HCT116 (cell line): ENCODE results near the gene FILIP1. TPM values are rescaled to one million over a fixed set of nuclear protein-coding genes. Genes with fewer than 3 reads are reported as not detected.

Experiments
- ATAC-seq: fragments of 200-7000 bp; cut with Tn5 transposase; 2 replicates; pipeline ENCODE4 v1.9.1; 2020; ENCODE audit warnings: mild to moderate bottlenecking, moderate library complexity
- BruUV-seq: library from RNA; stranded (reverse); fragments of 400-500 nt; replicated peaks from 2 replicates; lab custom pipeline; 2021; lab: Mats Ljungman, UMichigan
- CTCF ChIA-PET: fragments of 300-600 bp; sonication (Branson Sonifier 250); formaldehyde crosslinking; loops from one replicate; lab custom pipeline; 2021; ENCODE audit warnings: antibody characterized with exemption; lab: Charles Lee
- POLR2A ChIA-PET: fragments of 300-600, 350-600 bp; sonication (Branson Sonifier 250); formaldehyde crosslinking; loops from one replicate; lab custom pipeline; 2021; ENCODE audit warnings: antibody characterized with exemption; lab: Charles Lee
- RAD21 ChIA-PET, 2 experiments: fragments of 300-600 bp; sonication (Branson Sonifier 250); formaldehyde crosslinking; loops; one replicate each; lab custom pipeline; 2023; ENCODE audit warnings: low total read pairs in 2 of 2; ENCODE audit not compliant: uncharacterized antibody in 2 of 2, unreplicated experiment in 2 of 2, low non-redundant PET in 1 of 2; lab: Charles Lee
- DNase-seq: peaks from one replicate; pipeline ENCODE4 v3.0.0-alpha.2; 2010; ENCODE audit warnings: low read depth, low spot score
- H2AFZ ChIP-seq: fragments of 200-600 bp; shearing (Covaris generic), sonication (generic); 2 replicates; pipeline ENCODE4 v1.6.1; 2017; ENCODE audit warnings: low read depth, mixed run types, mixed read lengths, antibody characterized with exemption, low read length; ENCODE audit not compliant: poor library complexity, severe bottlenecking
- H3K27ac ChIP-seq: 2 replicates; pipeline ENCODE4 v1.5.1; 2012; ENCODE audit warnings: low read depth, low read length
- H3K27me3 ChIP-seq: fragments of 200-600 bp; sonication (generic); 2 replicates; pipeline ENCODE4 v1.6.1; 2016; ENCODE audit warnings: mixed run types, low read length, mixed read lengths; ENCODE audit not compliant: insufficient read depth
- H3K36me3 ChIP-seq, 2 experiments: fragments of 200-500 bp in 1 of 2; fragments of 200-600 bp in 1 of 2; sonication (Bioruptor generic) in 1 of 2; sonication (generic) in 1 of 2; 2 replicates each; pipeline versions ENCODE4 v1.5.1 to v1.6.1; 2014 to 2016; ENCODE audit warnings: low read length in 2 of 2, inconsistent platforms in 1 of 2, mixed read lengths in 1 of 2, mixed run types in 1 of 2; ENCODE audit not compliant: insufficient read depth in 2 of 2, control insufficient read depth in 1 of 2
- H3K4me1 ChIP-seq, 2 experiments: fragments of 200-600 bp in 1 of 2; sonication (generic) in 1 of 2; 2 replicates each; pipeline versions ENCODE4 v1.5.1 to v1.6.1; 2012 to 2017; ENCODE audit warnings: low read length in 2 of 2, inconsistent platforms in 1 of 2, mild to moderate bottlenecking in 1 of 2, mixed read lengths in 1 of 2, mixed run types in 1 of 2, moderate library complexity in 1 of 2; ENCODE audit not compliant: insufficient read depth in 2 of 2, control insufficient read depth in 1 of 2
- H3K4me2 ChIP-seq: fragments of 200-600 bp; sonication (generic); 2 replicates; pipeline ENCODE4 v1.6.1; 2017; ENCODE audit warnings: mixed run types, low read length, mixed read lengths
- H3K4me3 ChIP-seq, 2 experiments: fragments of 200-600 bp in 1 of 2; sonication (generic) in 1 of 2; replicated peaks in 1 of 2; 2 replicates each; pipeline ENCODE4 v1.5.1; 2011 to 2016; ENCODE audit warnings: low read length in 2 of 2, control low read depth in 1 of 2, low read depth in 1 of 2, mild to moderate bottlenecking in 1 of 2, mixed read lengths in 1 of 2, mixed run types in 1 of 2
- H3K79me2 ChIP-seq: fragments of 200-600 bp; sonication (generic); 2 replicates; pipeline ENCODE4 v1.6.1; 2017; ENCODE audit warnings: mild to moderate bottlenecking, mixed run types, low read length, moderate library complexity, mixed read lengths; ENCODE audit not compliant: insufficient read depth
- H3K9ac ChIP-seq: fragments of 200-600 bp; sonication (generic); 2 replicates; pipeline ENCODE4 v1.6.1; 2016; ENCODE audit warnings: low read length, mixed read lengths
- H3K9me2 ChIP-seq: fragments of 200-600 bp; sonication (generic), shearing (Covaris generic); 2 replicates; pipeline ENCODE4 v1.6.1; 2017; ENCODE audit warnings: mixed run types, mild to moderate bottlenecking, moderate library complexity; ENCODE audit not compliant: insufficient read depth
- H3K9me3 ChIP-seq, 2 experiments: fragments of 200-500 bp in 1 of 2; fragments of 200-600 bp in 1 of 2; sonication (Bioruptor generic) in 1 of 2; sonication (generic) in 1 of 2; 2 replicates each; pipeline ENCODE4 v1.6.1; 2014 to 2017; ENCODE audit warnings: low read length in 2 of 2, mixed read lengths in 2 of 2, inconsistent platforms in 1 of 2, low read depth in 1 of 2, mild to moderate bottlenecking in 1 of 2, mixed run types in 1 of 2, moderate library complexity in 1 of 2; ENCODE audit not compliant: control insufficient read depth in 1 of 2, insufficient read depth in 1 of 2
- H4K20me1 ChIP-seq: fragments of 200-600 bp; sonication (generic), shearing (Covaris generic); 2 replicates; pipeline ENCODE4 v1.6.1; 2017; ENCODE audit warnings: mixed run types, mild to moderate bottlenecking, moderate library complexity; ENCODE audit not compliant: insufficient read depth
- CEBPB ChIP-seq: IDR thresholded peaks from 2 replicates; pipeline ENCODE4 v1.6.1; 2012; ENCODE audit warnings: low read depth
- EGR1 ChIP-seq: IDR thresholded peaks from 2 replicates; pipeline ENCODE4 v1.6.1; 2012; ENCODE audit warnings: low read depth
- EZH2 ChIP-seq: fragments of 200-600 bp; sonication (generic); IDR thresholded peaks from 2 replicates; pipeline ENCODE4 v1.6.1; 2017; ENCODE audit warnings: antibody characterized with exemption, mixed run types
- POLR2AphosphoS5 ChIP-seq: IDR thresholded peaks from 2 replicates; pipeline ENCODE4 v1.6.1; 2011; ENCODE audit warnings: mild to moderate bottlenecking, low read depth, low read length, moderate library complexity
- RAD21 ChIP-seq: IDR thresholded peaks from 2 replicates; pipeline ENCODE4 v1.6.1; 2012; ENCODE audit warnings: low read depth, mild to moderate bottlenecking
- SIN3A ChIP-seq: IDR thresholded peaks from 2 replicates; pipeline ENCODE4 v1.6.1; 2012; ENCODE audit warnings: low read depth
- intact Hi-C: fragments of 100-400 bp; cut with micrococcal nuclease; formaldehyde crosslinking; loops from 2 replicates; pipeline ENCODE4 v1.10.0; 2022
- total RNA-seq: library from RNA; stranded (reverse); gene quantifications from one replicate; pipeline ENCODE4 v1.2.1, GENCODE V29; 2021; ENCODE audit not compliant: unreplicated experiment
- TF ChIP-seq, protein P1 (sequence below): IDR thresholded peaks from 2 replicates; pipeline ENCODE4 v1.6.1; 2012
- TF ChIP-seq, protein P2 (sequence below), 3 experiments: fragments of 200-600 bp in 1 of 3; sonication (generic) in 1 of 3; IDR thresholded peaks in 2 of 3; conservative IDR thresholded peaks in 1 of 3; 2 replicates each; pipeline ENCODE4 v1.5.1; 2012 to 2017; ENCODE audit warnings: low read depth in 2 of 3, low read length in 2 of 3, antibody characterized with exemption in 1 of 3, borderline replicate concordance in 1 of 3, control low read depth in 1 of 3, mild to moderate bottlenecking in 1 of 3, mixed read lengths in 1 of 3, mixed run types in 1 of 3, moderate library complexity in 1 of 3; ENCODE audit not compliant: insufficient read depth in 1 of 3

The FILIP1 gene
- total RNA-seq, 1 experiment from 2014 or later, result 0.05 TPM

DNA sequence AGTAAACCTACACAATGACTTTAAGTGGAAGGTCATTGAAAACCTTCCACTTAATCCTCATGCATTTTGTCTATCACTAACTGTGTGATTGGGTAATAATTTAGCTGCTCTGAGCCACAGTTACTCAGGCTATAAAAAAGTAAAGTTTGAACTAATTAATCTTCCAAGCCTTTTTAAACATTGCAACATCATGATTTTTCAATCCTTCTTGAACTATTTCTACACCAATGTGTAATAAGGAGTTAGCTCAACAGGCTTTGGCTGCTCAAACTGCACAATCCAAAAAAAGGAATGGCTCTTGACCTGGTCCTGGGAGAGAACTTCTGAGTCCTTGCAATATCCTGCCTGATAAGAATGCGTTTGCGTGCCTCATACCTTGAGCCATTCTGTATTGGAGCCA lies 34.8 kb upstream of the FILIP1 start:
- Histone ChIP-seq H3K4me3 (no peak overlapping the region), H3K9me3 (no peaks in the 10 kb centered on the region), H3K27ac (no peak overlapping the region), H3K9ac (no peak overlapping the region), H3K4me1 (peaks cover 0 to 7% of the 10 kb centered on the region in 2 experiments; a peak in 1 of 4 replicates), H3K79me2 (no peaks in the 10 kb centered on the region), H2AFZ (no peak overlapping the region), H3K27me3 (no peaks in the 10 kb centered on the region), H4K20me1 (no peaks in the 10 kb centered on the region), H3K9me2 (no peaks in the 10 kb centered on the region), H3K4me2 (no peak overlapping the region), H3K36me3 (no peaks in the 10 kb centered on the region)
- ChIA-PET CTCF (interaction anchor here (0.7 to 1.7 kb wide), 5 partner anchors 18 to 320 kb away, joined by 3 to 4 read pairs (median 3); no protein-coding TSS in a partner anchor), POLR2A (no interaction called here), RAD21 (interaction anchor here in 1 of 2 experiments (1.2 kb wide), 1 partner anchor 319 kb away, joined by 4 read pairs; no protein-coding TSS in a partner anchor)
- no peak for ATAC-seq
- intact Hi-C loops, result no loop called here
- TF ChIP-seq EZH2 (no peak), POLR2AphosphoS5 (no peak)
- TF ChIP-seq, protein P1, sequence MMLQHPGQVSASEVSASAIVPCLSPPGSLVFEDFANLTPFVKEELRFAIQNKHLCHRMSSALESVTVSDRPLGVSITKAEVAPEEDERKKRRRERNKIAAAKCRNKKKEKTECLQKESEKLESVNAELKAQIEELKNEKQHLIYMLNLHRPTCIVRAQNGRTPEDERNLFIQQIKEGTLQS, result no peak
- DNase-seq, result no peak
- BruUV-seq, result no TSS peak

DNA sequence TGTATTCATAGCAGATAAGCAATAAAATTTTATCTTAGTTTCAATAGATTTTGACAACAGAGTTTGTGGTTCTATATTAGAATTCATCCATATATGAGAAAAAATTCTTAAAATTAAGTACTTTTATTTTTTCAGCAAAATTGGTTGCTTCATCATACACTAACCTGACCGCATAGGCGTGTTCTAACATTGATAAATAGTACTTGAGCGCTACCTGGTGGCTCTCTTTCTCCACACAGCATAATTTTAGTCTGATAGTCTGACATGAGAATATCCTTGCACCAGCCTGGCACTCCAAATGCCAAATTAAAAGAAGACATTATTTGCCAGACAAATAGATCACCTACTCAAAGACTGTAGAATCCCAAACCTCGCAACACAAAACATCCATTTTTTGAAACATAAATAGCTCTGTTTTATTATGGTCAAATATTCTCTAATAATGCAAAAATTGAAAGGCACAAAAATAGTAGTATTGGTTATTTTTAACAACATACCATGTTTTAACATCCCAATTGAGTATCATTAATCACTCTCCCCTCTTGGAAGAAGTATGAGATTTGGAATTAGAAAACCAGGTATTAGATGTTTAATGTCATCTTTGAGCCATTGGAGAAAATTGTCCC lies 33.0 kb upstream of the FILIP1 start:
- RAD21 ChIA-PET, result no interaction called here
- H3K4me3 ChIP-seq, result no peak overlapping the region
- H3K9ac ChIP-seq, result no peak overlapping the region
- no peak overlapping the region for H3K4me2 ChIP-seq
- no peaks in the 10 kb centered on the region for H3K9me3 ChIP-seq
- H2AFZ ChIP-seq, result peak overlapping the region; percentile 66
- no peaks in the 10 kb centered on the region for H3K27me3 ChIP-seq
- DNase-seq (peak; percentile 67), ATAC-seq (peak; percentile 92)
- peaks cover 0 to 7% of the 10 kb centered on the region in 2 experiments; a peak in 1 of 4 replicates for H3K4me1 ChIP-seq
- peak; percentile 91 for TF ChIP-seq RAD21
- TF ChIP-seq SIN3A, result no peak
- no peak for TF ChIP-seq CEBPB
- TF ChIP-seq, protein P2, sequence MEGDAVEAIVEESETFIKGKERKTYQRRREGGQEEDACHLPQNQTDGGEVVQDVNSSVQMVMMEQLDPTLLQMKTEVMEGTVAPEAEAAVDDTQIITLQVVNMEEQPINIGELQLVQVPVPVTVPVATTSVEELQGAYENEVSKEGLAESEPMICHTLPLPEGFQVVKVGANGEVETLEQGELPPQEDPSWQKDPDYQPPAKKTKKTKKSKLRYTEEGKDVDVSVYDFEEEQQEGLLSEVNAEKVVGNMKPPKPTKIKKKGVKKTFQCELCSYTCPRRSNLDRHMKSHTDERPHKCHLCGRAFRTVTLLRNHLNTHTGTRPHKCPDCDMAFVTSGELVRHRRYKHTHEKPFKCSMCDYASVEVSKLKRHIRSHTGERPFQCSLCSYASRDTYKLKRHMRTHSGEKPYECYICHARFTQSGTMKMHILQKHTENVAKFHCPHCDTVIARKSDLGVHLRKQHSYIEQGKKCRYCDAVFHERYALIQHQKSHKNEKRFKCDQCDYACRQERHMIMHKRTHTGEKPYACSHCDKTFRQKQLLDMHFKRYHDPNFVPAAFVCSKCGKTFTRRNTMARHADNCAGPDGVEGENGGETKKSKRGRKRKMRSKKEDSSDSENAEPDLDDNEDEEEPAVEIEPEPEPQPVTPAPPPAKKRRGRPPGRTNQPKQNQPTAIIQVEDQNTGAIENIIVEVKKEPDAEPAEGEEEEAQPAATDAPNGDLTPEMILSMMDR (IDR thresholded peaks at IDR 0.05 in 2 of 3, conservative IDR thresholded peaks at IDR 0.05 in 1 of 3; ENCODE audit: borderline replicate concordance in 1 of 3, insufficient read depth in 1 of 3, low read depth in 2 of 3, low read length in 2 of 3), result peak; percentile 51 to 79 (median 78)
- no peak for TF ChIP-seq EGR1
- POLR2A ChIA-PET, result no interaction called here
- CTCF ChIA-PET, result no interaction called here
- H3K36me3 ChIP-seq, result no peaks in the 10 kb centered on the region
- no peak overlapping the region for H3K27ac ChIP-seq
- no peaks in the 10 kb centered on the region for H4K20me1 ChIP-seq
- H3K79me2 ChIP-seq, result no peaks in the 10 kb centered on the region
- H3K9me2 ChIP-seq, result no peaks in the 10 kb centered on the region
- intact Hi-C loops, result loop anchor here (1.0 kb wide), 4 partner anchors 158 to 315 kb away; no protein-coding TSS in a partner anchor
- no TSS peak for BruUV-seq
